Stimulated activated CD4-positive, alpha-beta T cell treated with anti-CD3 and anti-CD28 coated beads, Interleukin-4, amount 100 ng/mL, for 1 hour (primary cell): ENCODE measurements around the gene CPN1.
A peak's percentile ranks its signal among the peaks of the same experiment; 100 is the strongest.

Experiments used
- DNase-seq: peaks from one replicate; pipeline ENCODE4 v3.0.0-alpha.2; 2020

The CPN1 gene

GRCh38 chr10:99995269-99995668 is 86.4 kb downstream of the CPN1 start:
- no peak for DNase-seq

GRCh38 chr10:99994801-99995200 is 86.9 kb downstream of the CPN1 start:
- DNase-seq: no peak

- DNase-seq: peak; percentile 29
These were observed 87.7 kb downstream of the CPN1 start for GRCh38 chr10:99993701-99994689.
